NK-92 treated with Interleukin-12 subunit alpha and Interleukin-12 subunit beta, amount 100 ng/mL, for 24 hours (cell line): ENCODE results near the gene RGCC.
A peak's percentile ranks its signal among the peaks of the same experiment; 100 is the strongest.

Source experiments
- DNase-seq: peaks from one replicate; lab custom pipeline; 2025; lab: John Stamatoyannopoulos, UW

Gene RGCC

DNA sequence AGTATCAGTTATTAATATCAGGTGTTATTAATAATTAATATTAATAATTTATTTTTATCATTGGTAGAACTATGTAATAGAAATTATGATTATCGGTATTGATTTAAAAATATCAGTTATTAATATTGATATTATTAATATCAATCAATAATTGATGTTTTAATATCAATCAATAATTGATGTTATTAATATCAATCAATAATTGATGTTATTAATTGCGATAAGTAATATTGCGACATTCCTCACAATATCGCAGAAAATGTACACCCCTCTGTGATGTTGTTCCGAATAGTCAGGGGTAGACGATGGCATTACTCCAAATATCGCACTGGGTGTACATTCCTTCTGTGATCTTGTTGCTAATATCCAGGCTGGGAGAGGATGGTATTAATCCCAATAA lies 3.7 kb upstream of the RGCC start:
- DNase-seq, result no peak

DNA sequence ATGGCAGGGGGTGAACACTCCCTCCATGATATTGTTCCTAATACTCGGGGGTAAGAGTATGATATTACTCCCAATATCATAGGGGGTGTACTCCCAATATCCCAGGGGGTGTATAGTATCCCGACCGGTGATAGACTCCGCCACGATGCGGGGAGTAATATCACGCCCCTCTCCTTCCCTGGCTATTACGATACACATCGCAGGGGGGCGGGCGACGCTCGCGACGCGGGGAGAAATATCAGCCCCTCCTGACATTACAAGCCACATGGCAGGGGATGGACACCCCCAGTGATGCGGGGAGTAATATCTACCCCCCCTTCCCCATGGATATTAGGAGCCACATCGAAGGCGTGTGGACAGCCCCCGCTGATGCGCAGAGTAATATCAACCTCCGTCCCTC lies 3.2 kb upstream of the RGCC start:
- DNase-seq, result no peak

GRCh38 chr13:41455725-41456419 lies 1.5 kb upstream of the RGCC start:
- no peak for DNase-seq

- no peak for DNase-seq
Measured at GRCh38 chr13:41457589-41458186, 338 bp downstream of the RGCC start.

- DNase-seq, result no peak
Measured at GRCh38 chr13:41458187-41458760, 924 bp downstream of the RGCC start.

DNA sequence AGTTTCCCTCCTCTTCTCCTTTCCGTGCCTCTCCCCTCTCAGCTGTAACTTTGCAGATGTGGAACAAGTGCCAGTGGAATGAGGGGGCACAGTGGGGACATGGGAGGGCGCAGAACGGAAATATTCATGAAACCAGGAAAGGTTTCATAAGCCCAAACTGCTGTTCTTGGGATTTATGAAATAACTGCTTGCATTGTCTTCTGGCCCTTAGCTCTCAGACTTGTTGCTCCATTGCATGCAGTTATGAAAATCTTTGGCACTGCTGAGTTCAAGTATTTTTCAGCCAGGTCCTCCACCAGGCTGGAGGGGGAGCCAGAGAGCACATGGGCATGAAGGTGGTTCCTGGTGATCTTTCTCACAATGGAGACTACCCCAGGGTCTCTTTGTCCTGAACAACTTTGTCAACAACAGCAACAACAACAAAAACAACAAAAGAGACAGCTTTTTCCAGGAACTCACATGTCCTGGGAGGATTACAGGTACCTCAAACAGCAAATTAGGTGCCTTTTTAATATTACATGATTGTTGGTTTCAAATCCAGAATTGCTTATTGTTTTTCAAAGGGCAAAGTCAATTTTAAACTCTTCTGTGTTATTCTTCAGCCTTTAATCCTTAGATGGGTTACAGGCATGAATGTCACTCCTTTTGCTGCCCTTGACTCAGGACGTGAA lies 1.5 kb downstream of the RGCC start:
- DNase-seq, result no peak

DNA sequence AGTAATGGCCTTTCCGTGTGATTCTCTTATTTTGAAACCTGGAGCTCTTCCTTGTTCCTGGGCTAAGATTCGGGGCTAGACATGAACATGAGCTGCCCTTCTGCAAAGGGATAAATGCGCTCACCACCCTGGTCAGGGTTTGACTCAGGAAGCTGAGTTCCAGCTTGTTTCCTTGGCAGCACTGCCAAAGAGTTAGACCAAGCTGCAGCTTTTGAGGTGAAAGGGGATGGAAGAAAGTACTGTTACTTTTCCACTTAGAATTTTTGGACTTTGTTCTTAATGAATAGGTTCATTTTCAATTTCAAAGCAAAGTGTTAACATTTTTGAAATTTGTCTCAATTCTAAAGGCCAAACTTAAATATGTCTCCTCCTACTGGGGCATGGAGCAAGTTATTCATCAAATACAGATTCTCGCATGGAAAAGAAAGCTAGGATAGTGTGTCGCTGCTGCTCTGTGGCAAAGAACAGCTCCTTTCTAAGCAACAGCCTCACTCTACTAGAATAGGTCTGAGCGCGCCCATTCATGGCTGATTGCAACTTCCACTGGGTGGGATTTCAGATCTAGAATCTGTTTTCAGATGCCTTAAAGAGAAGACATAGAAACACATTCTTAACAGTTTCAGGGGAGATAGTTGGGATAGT lies 2.2 kb downstream of the RGCC start:
- DNase-seq, result no peak

GRCh38 chr13:41460074-41460465 lies 2.7 kb downstream of the RGCC start:
- no peak for DNase-seq

DNA sequence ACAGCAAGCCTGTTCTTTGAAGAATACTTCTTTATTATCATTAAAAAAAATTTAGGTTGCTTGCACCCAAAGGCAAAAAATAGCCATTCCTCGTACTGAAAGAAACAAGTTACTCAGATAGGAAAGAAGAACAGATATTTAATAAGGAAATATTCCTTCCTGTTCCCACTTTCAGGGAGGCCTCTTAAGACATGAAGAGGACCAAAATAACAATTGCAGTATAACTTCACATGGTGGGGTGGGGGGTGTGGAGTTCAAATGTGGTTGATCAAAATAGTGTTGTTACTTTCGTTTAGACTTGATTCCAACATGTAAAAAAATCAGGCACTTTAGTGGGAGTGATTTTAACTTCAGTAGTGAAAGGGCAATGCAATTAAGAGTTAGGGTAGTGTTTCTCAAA lies 3.6 kb downstream of the RGCC start:
- no peak for DNase-seq

DNA sequence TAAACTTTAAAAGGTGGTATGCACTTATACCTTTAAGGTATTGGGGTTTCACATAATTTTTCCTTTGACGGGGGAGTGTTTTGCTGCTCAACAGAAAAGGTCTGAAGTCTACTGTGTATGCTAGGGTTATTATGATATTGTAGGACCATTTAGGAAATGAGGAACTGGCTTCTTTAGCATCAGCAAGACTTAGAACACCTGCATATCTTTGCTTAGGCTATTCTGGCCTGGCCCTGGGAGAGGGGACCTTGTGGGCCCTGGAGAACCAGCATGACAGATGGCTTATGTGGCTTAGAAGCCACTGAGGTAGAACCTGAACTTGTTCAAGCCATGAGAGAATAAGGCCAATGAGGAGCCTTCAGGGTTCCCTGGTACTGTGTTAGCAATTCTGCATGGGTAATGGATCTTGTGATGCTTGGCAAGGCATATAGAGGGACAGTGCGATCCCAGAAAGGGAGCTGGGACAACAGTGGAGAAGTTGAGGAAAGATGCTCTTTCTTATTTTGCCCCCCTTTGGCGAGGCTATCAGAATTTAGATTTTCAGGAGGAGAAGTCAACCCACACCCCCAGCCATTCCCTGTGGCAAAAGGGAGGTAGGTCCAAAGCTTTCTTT lies 4.3 kb downstream of the RGCC start:
- DNase-seq, result no peak

- DNase-seq, result no peak
Measured at GRCh38 chr13:41462427-41462826, 5.1 kb downstream of the RGCC start.

GRCh38 chr13:41463838-41464602 lies 6.7 kb downstream of the RGCC start:
- no peak for DNase-seq

DNA sequence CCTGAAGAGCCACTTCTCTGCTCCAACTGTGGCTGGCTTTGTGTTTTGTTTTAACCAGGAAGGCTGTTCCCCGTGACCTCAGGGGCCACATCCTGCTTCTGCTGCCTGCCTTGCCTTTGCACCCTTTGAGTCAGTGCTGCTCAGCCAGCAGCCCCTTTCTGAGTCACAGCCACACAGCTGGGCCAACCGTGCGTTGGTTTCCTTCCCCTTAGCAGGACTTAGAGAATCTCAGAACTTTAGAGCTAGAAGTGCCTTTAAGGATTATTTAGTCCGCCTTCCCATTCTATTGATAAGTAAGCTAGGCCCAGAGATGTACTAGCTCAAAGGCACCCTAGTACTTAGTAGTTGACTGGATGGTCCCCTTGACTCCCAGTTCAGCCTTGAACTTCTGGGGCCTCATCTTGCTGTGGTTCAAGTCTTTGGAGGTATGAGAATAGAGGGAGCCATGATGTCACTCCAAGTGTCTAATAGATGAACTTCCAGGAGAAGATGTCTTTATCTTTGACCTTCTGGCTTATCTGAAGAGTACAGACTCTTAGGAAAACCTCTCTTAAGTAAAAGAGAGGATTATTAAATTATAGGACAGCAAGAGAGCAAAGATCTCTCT lies 8.0 kb downstream of the RGCC start:
- peak; percentile 84 for DNase-seq

DNA sequence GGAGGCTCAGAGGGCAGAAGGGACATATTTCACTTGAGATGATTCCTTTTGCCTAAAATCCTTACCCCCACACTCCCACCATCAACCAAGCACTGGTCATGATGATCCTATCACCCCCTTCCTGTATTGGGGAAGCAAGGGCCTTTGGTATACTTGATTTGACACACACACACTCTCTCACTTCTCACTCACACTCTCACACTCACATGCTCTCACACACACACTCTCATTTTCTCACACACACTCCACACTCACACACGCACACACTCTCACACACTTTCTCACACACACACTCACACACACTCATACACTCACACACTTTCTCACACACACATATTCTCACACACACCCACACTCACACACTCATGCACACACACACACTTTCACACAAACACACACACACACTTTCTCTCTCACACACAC lies 8.6 kb downstream of the RGCC start:
- no peak for DNase-seq

- no peak for DNase-seq
Measured at GRCh38 chr13:41467425-41467945, 10.1 kb downstream of the RGCC start.

DNA sequence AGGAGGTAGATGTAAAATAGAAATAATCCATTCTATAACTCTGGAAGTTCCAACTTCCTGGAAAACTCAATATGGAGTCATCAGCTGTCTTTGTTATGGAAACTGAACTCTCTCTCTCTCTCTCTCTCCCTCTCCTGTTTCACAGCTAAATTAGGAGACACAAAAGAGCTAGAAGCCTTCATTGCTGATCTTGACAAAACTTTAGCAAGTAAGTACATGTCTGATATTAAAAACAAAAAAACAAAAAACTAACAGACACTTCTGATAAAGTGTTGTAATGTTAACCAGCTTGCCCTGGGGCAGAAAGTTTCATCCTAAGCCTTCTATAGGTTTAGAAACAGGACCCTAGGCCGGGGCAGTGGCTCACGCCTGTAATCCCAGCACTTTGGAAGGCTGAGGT lies 11.3 kb downstream of the RGCC start:
- no peak for DNase-seq

DNA sequence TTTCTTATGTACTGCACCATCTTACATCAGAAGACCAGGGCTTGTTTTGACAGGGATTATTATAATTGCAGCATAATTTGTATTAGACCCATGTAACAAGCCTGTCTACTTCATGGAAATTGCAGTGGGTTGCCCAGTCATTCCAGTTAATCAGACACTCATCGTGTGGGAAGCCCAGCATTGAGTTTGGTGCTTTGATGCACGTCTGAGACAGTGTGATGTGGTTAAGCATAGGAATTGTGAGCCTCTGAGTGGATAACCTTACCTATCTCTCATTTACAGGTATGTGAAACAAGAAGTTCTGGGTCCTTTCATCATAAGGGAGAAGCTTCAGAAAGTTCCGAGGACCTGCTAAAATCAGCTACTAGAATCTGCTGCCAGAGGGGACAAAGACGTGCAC lies 12.8 kb downstream of the RGCC start:
- DNase-seq, result no peak

DNA sequence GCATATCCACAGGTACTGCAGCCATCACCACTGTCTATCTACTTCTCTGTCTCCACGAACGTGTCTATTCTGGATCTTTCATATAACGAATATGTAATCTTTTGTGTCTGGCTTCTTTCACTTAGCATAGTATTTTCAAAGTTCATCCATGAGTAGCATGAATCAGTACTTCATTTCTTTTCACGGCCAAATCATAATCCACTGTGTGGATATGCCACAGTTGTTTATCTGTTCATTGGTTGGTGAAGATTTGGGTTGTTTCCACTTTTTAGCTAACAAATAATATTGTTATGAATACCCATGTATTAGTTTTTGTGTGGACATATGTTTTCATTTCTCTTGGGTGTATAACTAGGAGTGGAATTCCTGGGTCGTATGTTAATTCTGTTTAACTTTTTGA lies 14.4 kb downstream of the RGCC start:
- no peak for DNase-seq

DNA sequence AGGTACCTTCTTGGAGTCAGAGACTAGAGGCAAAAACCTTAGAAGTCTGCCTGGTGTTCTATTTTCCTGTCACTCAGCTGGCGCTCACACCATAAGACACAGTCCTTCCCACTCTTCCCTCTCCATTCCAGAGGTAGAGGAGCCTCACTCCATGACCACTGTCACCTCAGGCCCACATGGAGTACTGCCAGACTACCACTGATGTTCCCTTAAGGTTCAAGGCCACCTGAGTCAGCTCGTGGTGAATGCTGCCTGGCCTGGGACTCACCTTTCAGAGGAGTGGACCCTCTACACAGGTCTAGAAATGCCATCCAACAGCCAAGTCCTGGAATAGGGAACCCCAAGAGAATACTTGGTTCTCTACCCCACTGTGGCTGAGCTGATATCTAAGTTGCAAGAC lies 29.9 kb downstream of the RGCC start:
- DNase-seq, result no peak

DNA sequence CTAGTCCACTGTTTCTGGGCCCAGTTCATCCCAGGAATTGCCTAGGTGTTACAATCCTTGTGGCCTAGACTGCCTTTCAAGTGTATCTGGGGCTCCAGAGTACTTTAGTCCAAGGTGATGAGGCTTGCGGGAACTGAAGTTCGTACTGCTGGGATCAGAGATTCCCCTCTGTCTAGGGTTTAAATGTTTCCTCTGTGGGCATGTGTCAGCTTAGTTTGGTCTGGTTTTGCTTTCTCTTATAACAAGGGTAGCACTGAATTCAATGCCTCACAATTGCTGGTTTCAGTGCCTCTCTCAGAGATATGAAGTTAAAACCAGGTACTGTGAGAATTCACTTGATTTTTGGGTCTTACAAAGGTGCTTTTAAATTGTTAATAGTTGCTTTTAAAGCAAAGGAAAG lies 30.8 kb downstream of the RGCC start:
- DNase-seq, result no peak
